Measurements from ENCODE around the gene CDH26.
A peak's percentile ranks its signal among the peaks of the same experiment; 100 is the strongest.
"Not testable (repeated sequence)": the region's sequence is repeated elsewhere in the genome, so short reads cannot be mapped to it uniquely, and the experiment has no call there.

CDH26 gene

GRCh38 chr20:59949911-59950310, 8.3 kb upstream of the CDH26 start:
- H3K9me3 ChIP-seq = no peaks in the 10 kb centered on the region
- no peak for DNase-seq
- H3K4me3 ChIP-seq (ENCODE audit: low read depth, low read length) = no peak overlapping the region
- H3K27me3 ChIP-seq = no peaks in the 10 kb centered on the region
- no peak for TF ChIP-seq CTCF (IDR thresholded peaks at IDR 0.05; ENCODE audit: low read depth, low read length)
- H3K36me3 ChIP-seq = no peaks in the 10 kb centered on the region
- no peaks in the 10 kb centered on the region for H3K4me1 ChIP-seq

GRCh38 chr20:59954718-59955117, 3.5 kb upstream of the CDH26 start:
- TF ChIP-seq CTCF (IDR thresholded peaks at IDR 0.05; ENCODE audit: low read depth, low read length) = no peak

GRCh38 chr20:59955131-59955796, 3.0 kb upstream of the CDH26 start:
- H3K9me3 ChIP-seq = no peaks in the 10 kb centered on the region
- no peak for DNase-seq
- no peaks in the 10 kb centered on the region; the same call in 1 of the 2 replicates for H3K27me3 ChIP-seq
- no peaks in the 10 kb centered on the region for H3K4me1 ChIP-seq
- peak; percentile 56 for TF ChIP-seq CTCF (IDR thresholded peaks at IDR 0.05; ENCODE audit: low read depth, low read length)
- no peaks in the 10 kb centered on the region for H3K36me3 ChIP-seq
- no peak overlapping the region for H3K4me3 ChIP-seq (ENCODE audit: low read depth, low read length)

More at GRCh38 chr20:59954718-59955117, 3.5 kb upstream of the CDH26 start:
- no peaks in the 10 kb centered on the region; the same call in 1 of the 2 replicates for H3K27me3 ChIP-seq
- H3K4me1 ChIP-seq = no peaks in the 10 kb centered on the region
- H3K4me3 ChIP-seq (ENCODE audit: low read depth, low read length) = no peak overlapping the region
- no peaks in the 10 kb centered on the region for H3K9me3 ChIP-seq
- no peak for DNase-seq
- no peaks in the 10 kb centered on the region for H3K36me3 ChIP-seq

GRCh38 chr20:59957568-59957967, 655 bp upstream of the CDH26 start:
- H3K36me3 ChIP-seq; H3K9me3 ChIP-seq; H3K4me3 ChIP-seq (ENCODE audit: low read depth, low read length); H3K4me1 ChIP-seq; H3K27me3 ChIP-seq; DNase-seq: not testable (repeated sequence)

GRCh38 chr20:59958626-59959025, 403 bp downstream of the CDH26 start:
- TF ChIP-seq CTCF (IDR thresholded peaks at IDR 0.05; ENCODE audit: low read depth, low read length) = no peak
- no peaks in the 10 kb centered on the region for H3K4me1 ChIP-seq
- DNase-seq = no peak

GRCh38 chr20:59961423-59961822, 3.2 kb downstream of the CDH26 start:
- H3K4me3 ChIP-seq (ENCODE audit: low read depth, low read length) = no peak overlapping the region
- peaks cover 6% of the 10 kb centered on the region for H3K27me3 ChIP-seq
- no peaks in the 10 kb centered on the region for H3K9me3 ChIP-seq
- no peak for DNase-seq
- TF ChIP-seq CTCF (IDR thresholded peaks at IDR 0.05; ENCODE audit: low read depth, low read length) = no peak
- no peaks in the 10 kb centered on the region for H3K4me1 ChIP-seq
- no peaks in the 10 kb centered on the region for H3K36me3 ChIP-seq

More at GRCh38 chr20:59958626-59959025, 403 bp downstream of the CDH26 start:
- Histone ChIP-seq H3K36me3 (no peaks in the 10 kb centered on the region), H3K9me3 (no peaks in the 10 kb centered on the region), H3K4me3 (ENCODE audit: low read depth, low read length) (no peak overlapping the region), H3K27me3 (peaks cover 3% of the 10 kb centered on the region)
